SK-N-SH treated with all-trans-retinoic acid at 6 μM for 48 hours (cell line): ENCODE results near the gene NUP37.

Experiments
- ARNTL ChIP-seq: fragments of 450-650 bp; formaldehyde crosslinking; IDR thresholded peaks from 2 replicates; pipeline ENCODE4 v1.5.0; 2020; ENCODE audit warnings: low read depth, mild to moderate bottlenecking, moderate library complexity, borderline replicate concordance
- CSDC2 ChIP-seq: fragments of 250-450 bp; sonication (Bioruptor Pico); IDR thresholded peaks from 2 replicates; pipeline ENCODE4 v1.5.0; 2020; ENCODE audit warnings: mild to moderate bottlenecking, moderate library complexity
- ESRRG ChIP-seq: fragments of 250-450 bp; sonication (Bioruptor Pico); IDR thresholded peaks from 2 replicates; pipeline ENCODE4 v1.6.1; 2021; ENCODE audit warnings: mild to moderate bottlenecking
- GLIS3 ChIP-seq: fragments of 250-450 bp; sonication (Bioruptor Pico); IDR thresholded peaks from 2 replicates; pipeline ENCODE4 v1.5.0; 2020; ENCODE audit warnings: mild to moderate bottlenecking, moderate library complexity
- OSR1 ChIP-seq: fragments of 250-450 bp; sonication (Bioruptor Pico); IDR thresholded peaks from 2 replicates; pipeline ENCODE4 v1.8.0; 2022; ENCODE audit warnings: moderate library complexity, mild to moderate bottlenecking, inconsistent platforms
- RARB ChIP-seq: fragments of 250-450 bp; sonication (Bioruptor Pico); IDR thresholded peaks from 2 replicates; pipeline ENCODE4 v1.8.0; 2021; ENCODE audit warnings: mild to moderate bottlenecking, moderate library complexity
- TCF4 ChIP-seq: fragments of 250-450 bp; sonication (Bioruptor Pico); IDR thresholded peaks from 2 replicates; pipeline ENCODE4 v1.8.0; 2021; ENCODE audit warnings: mild to moderate bottlenecking, moderate library complexity, borderline replicate concordance
- TSHZ2 ChIP-seq: fragments of 250-450 bp; sonication (Bioruptor Pico); IDR thresholded peaks from 2 replicates; pipeline ENCODE4 v1.5.0; 2020; ENCODE audit warnings: mild to moderate bottlenecking, moderate library complexity
- ZFP3 ChIP-seq: fragments of 250-450 bp; sonication (Bioruptor Pico); IDR thresholded peaks from 2 replicates; pipeline ENCODE4 v1.5.0; 2020; ENCODE audit warnings: mild to moderate bottlenecking, moderate library complexity
- ZNF565 ChIP-seq: fragments of 450-650 bp; formaldehyde crosslinking; conservative IDR thresholded peaks from 2 replicates; pipeline ENCODE4 v1.5.0; 2020; ENCODE audit warnings: low read depth, mild to moderate bottlenecking, moderate library complexity
- TF ChIP-seq, protein P1 (sequence below): fragments of 250-450 bp; sonication (Bioruptor Pico); IDR thresholded peaks from 2 replicates; pipeline ENCODE4 v1.5.1; 2020; ENCODE audit warnings: low read depth, mild to moderate bottlenecking, moderate library complexity
- TF ChIP-seq, protein P2 (sequence below): fragments of 250-450 bp; sonication (Bioruptor Pico); IDR thresholded peaks from 2 replicates; pipeline ENCODE4 v1.5.1; 2021; ENCODE audit warnings: mild to moderate bottlenecking, moderate library complexity
- TF ChIP-seq, protein P3 (sequence below): fragments of 250-450 bp; sonication (Bioruptor Pico); IDR thresholded peaks from 2 replicates; pipeline ENCODE4 v1.8.0; 2020; ENCODE audit warnings: mild to moderate bottlenecking, moderate library complexity, borderline replicate concordance

DNA sequence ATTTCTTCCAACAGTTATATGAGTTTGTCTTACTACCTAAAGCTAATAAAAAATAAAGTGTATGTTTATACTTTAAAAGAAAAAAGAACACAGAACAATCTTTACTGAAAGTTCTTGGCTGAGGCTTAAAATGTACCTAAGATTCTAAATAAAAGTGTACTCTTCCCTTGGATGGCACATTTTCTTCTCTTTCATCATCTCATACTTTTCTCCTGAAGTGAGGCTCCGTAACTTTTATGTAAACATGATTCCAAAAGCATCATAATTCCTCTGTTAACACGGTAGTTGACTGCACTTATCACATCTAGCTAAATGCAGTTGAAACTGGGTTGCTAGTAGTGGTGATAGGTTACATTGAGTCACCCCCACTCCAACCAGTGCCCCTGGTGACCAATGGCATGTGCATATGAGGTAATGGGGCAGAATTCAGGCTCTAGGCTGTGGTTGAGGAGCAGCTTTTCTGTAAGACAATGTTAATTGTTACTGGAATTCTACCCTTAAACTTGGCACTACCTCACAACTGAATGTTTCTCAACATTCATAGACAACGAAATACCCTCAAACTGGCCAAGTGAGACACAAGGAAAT is 96.5 kb downstream of the NUP37 start:
- TF ChIP-seq, protein P1, sequence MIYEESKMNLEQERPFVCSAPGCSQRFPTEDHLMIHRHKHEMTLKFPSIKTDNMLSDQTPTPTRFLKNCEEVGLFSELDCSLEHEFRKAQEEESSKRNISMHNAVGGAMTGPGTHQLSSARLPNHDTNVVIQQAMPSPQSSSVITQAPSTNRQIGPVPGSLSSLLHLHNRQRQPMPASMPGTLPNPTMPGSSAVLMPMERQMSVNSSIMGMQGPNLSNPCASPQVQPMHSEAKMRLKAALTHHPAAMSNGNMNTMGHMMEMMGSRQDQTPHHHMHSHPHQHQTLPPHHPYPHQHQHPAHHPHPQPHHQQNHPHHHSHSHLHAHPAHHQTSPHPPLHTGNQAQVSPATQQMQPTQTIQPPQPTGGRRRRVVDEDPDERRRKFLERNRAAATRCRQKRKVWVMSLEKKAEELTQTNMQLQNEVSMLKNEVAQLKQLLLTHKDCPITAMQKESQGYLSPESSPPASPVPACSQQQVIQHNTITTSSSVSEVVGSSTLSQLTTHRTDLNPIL, result no peak
- TF ChIP-seq, protein P2, sequence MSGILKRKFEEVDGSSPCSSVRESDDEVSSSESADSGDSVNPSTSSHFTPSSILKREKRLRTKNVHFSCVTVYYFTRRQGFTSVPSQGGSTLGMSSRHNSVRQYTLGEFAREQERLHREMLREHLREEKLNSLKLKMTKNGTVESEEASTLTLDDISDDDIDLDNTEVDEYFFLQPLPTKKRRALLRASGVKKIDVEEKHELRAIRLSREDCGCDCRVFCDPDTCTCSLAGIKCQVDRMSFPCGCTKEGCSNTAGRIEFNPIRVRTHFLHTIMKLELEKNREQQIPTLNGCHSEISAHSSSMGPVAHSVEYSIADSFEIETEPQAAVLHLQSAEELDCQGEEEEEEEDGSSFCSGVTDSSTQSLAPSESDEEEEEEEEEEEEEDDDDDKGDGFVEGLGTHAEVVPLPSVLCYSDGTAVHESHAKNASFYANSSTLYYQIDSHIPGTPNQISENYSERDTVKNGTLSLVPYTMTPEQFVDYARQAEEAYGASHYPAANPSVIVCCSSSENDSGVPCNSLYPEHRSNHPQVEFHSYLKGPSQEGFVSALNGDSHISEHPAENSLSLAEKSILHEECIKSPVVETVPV (CRISPR knock-in tag), result no peak
- TF ChIP-seq ZFP3 (CRISPR knock-in tag), result no peak
- no peak for TF ChIP-seq CSDC2
- TF ChIP-seq ARNTL (CRISPR knock-in tag), result no peak
- no peak for TF ChIP-seq TCF4 (CRISPR knock-in tag)
- TF ChIP-seq RARB (CRISPR knock-in tag), result no peak
- TF ChIP-seq, protein P3, sequence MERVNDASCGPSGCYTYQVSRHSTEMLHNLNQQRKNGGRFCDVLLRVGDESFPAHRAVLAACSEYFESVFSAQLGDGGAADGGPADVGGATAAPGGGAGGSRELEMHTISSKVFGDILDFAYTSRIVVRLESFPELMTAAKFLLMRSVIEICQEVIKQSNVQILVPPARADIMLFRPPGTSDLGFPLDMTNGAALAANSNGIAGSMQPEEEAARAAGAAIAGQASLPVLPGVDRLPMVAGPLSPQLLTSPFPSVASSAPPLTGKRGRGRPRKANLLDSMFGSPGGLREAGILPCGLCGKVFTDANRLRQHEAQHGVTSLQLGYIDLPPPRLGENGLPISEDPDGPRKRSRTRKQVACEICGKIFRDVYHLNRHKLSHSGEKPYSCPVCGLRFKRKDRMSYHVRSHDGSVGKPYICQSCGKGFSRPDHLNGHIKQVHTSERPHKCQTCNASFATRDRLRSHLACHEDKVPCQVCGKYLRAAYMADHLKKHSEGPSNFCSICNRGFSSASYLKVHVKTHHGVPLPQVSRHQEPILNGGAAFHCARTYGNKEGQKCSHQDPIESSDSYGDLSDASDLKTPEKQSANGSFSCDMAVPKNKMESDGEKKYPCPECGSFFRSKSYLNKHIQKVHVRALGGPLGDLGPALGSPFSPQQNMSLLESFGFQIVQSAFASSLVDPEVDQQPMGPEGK (CRISPR knock-in tag), result no peak
- no peak for TF ChIP-seq TSHZ2 (CRISPR knock-in tag)
- TF ChIP-seq ESRRG (CRISPR knock-in tag), result no peak
- TF ChIP-seq OSR1, result no peak
- TF ChIP-seq ZNF565 (CRISPR knock-in tag), result no peak
- no peak for TF ChIP-seq GLIS3 (CRISPR knock-in tag)
